Activated B cell treated with CpG ODN at 0.5 μM for 24 hours (primary cell): ENCODE measurements around the gene CACNA2D3. TPM values are rescaled to one million over a fixed set of nuclear protein-coding genes. Genes with fewer than 3 reads are reported as not detected.

Experiments used
- ATAC-seq: fragments of 200-7000 bp; cut with Tn5 transposase; one replicate; pipeline ENCODE4 v1.10.0; 2021; ENCODE audit warnings: low read depth, mild to moderate bottlenecking, moderate library complexity
- CTCF ChIA-PET: fragments of 350-600 bp; sonication (Branson Sonifier 250); formaldehyde crosslinking; loops from one replicate; lab custom pipeline; 2021; ENCODE audit warnings: antibody characterized with exemption; lab: Charles Lee
- POLR2A ChIA-PET: fragments of 350-600 bp; sonication (Branson Sonifier 250); formaldehyde crosslinking; loops from one replicate; lab custom pipeline; 2021; ENCODE audit warnings: antibody characterized with exemption; lab: Charles Lee
- DNase-seq: peaks from one replicate; pipeline ENCODE4 v3.0.0; 2022
- H3K27ac Mint-ChIP-seq: one replicate; pipeline ENCODE4 v1.8.0; 2020; ENCODE audit warnings: mixed read lengths
- H3K27me3 Mint-ChIP-seq: one replicate; pipeline ENCODE4 v1.8.0; 2021; ENCODE audit warnings: mixed read lengths
- H3K36me3 Mint-ChIP-seq: one replicate; pipeline ENCODE4 v1.8.0; 2021; ENCODE audit warnings: low read depth, mixed read lengths
- H3K4me1 Mint-ChIP-seq: one replicate; pipeline ENCODE4 v1.8.0; 2021; ENCODE audit warnings: mixed read lengths
- H3K4me3 Mint-ChIP-seq: one replicate; pipeline ENCODE4 v1.8.0; 2020; ENCODE audit warnings: mild to moderate bottlenecking, mixed read lengths
- H3K9me3 Mint-ChIP-seq: one replicate; pipeline ENCODE4 v1.8.0; 2020; ENCODE audit warnings: mixed read lengths
- CTCF ChIP-seq: fragments of 200-600 bp; IDR thresholded peaks from one replicate; pipeline ENCODE4 v1.8.0; 2022; ENCODE audit warnings: antibody characterized with exemption, mild to moderate bottlenecking
- intact Hi-C: fragments of 100-400 bp; cut with micrococcal nuclease; formaldehyde crosslinking; loops from one replicate; pipeline ENCODE4 v1.15.1; 2024
- total RNA-seq: library from RNA; stranded (reverse); gene quantifications from 2 replicates; pipeline ENCODE4 v1.2.3, GENCODE V29; 2022

CACNA2D3 gene
- total RNA-seq, 1 donor from 2014 or later = not detected

- ChIA-PET CTCF (no interaction called here), POLR2A (no interaction called here)
- intact Hi-C loops = no loop called here
- ATAC-seq = no peak
- Mint-ChIP-seq H3K9me3 (no peaks in the 10 kb centered on the region), H3K27me3 (peaks cover 2% of the 10 kb centered on the region), H3K27ac (no peak overlapping the region), H3K36me3 (no peaks in the 10 kb centered on the region), H3K4me1 (no peaks in the 10 kb centered on the region), H3K4me3 (no peak overlapping the region)
- no peak for DNase-seq
- TF ChIP-seq CTCF = no peak
Observed at GRCh38 chr3:54134713-54135112, 12.4 kb downstream of the CACNA2D3 start.

- TF ChIP-seq CTCF = no peak
- H3K27me3 Mint-ChIP-seq = peaks cover 4% of the 10 kb centered on the region
- ChIA-PET POLR2A (no interaction called here), CTCF (no interaction called here)
- DNase-seq = no peak
- no peaks in the 10 kb centered on the region for H3K9me3 Mint-ChIP-seq
- no peak for ATAC-seq
- H3K36me3 Mint-ChIP-seq = no peaks in the 10 kb centered on the region
- no peak overlapping the region for H3K27ac Mint-ChIP-seq
- H3K4me1 Mint-ChIP-seq = no peaks in the 10 kb centered on the region
- H3K4me3 Mint-ChIP-seq = no peak overlapping the region
- intact Hi-C loops = no loop called here
Observed at GRCh38 chr3:54137311-54137710, 15.0 kb downstream of the CACNA2D3 start.

GRCh38 chr3:54138937-54139547 lies 16.7 kb downstream of the CACNA2D3 start:
- Mint-ChIP-seq H3K27ac (no peak overlapping the region), H3K36me3 (no peaks in the 10 kb centered on the region), H3K4me1 (no peaks in the 10 kb centered on the region), H3K27me3 (peaks cover 5% of the 10 kb centered on the region), H3K4me3 (no peak overlapping the region), H3K9me3 (no peaks in the 10 kb centered on the region)
- POLR2A ChIA-PET = no interaction called here
- ATAC-seq (no peak), DNase-seq (no peak)
- intact Hi-C loops = no loop called here
- CTCF ChIA-PET = no interaction called here
- TF ChIP-seq CTCF = no peak

GRCh38 chr3:54139630-54140029 lies 17.3 kb downstream of the CACNA2D3 start:
- intact Hi-C loops = no loop called here
- H3K36me3 Mint-ChIP-seq = no peaks in the 10 kb centered on the region
- H3K27me3 Mint-ChIP-seq = peaks cover 8% of the 10 kb centered on the region
- H3K27ac Mint-ChIP-seq = no peak overlapping the region
- no peak for TF ChIP-seq CTCF
- ChIA-PET POLR2A (no interaction called here), CTCF (no interaction called here)
- no peaks in the 10 kb centered on the region for H3K4me1 Mint-ChIP-seq
- no peaks in the 10 kb centered on the region for H3K9me3 Mint-ChIP-seq
- H3K4me3 Mint-ChIP-seq = no peak overlapping the region
- ATAC-seq = no peak
- DNase-seq = no peak

- TF ChIP-seq CTCF = no peak
- no peaks in the 10 kb centered on the region for H3K36me3 Mint-ChIP-seq
- no peak overlapping the region for H3K4me3 Mint-ChIP-seq
- ATAC-seq (no peak), DNase-seq (no peak)
- ChIA-PET CTCF (no interaction called here), POLR2A (no interaction called here)
- H3K27ac Mint-ChIP-seq = no peak overlapping the region
- H3K4me1 Mint-ChIP-seq = no peaks in the 10 kb centered on the region
- no peaks in the 10 kb centered on the region for H3K9me3 Mint-ChIP-seq
- intact Hi-C loops = no loop called here
- peaks cover 22% of the 10 kb centered on the region for H3K27me3 Mint-ChIP-seq
Observed at GRCh38 chr3:54144284-54144683, 21.9 kb downstream of the CACNA2D3 start.
